A673 (cell line): ENCODE results near the gene C21orf58. TPM values are rescaled to one million over a fixed set of nuclear protein-coding genes. Genes with fewer than 3 reads are reported as not detected.

Experiments used
- BruUV-seq: library from RNA; stranded (reverse); fragments of 400-500 nt; replicated peaks from 2 replicates; lab custom pipeline; 2021; lab: Mats Ljungman, UMichigan
- CTCF ChIA-PET: fragments of 300-600 bp; sonication (Branson Sonifier 250); formaldehyde crosslinking; loops from one replicate; lab custom pipeline; 2022; ENCODE audit warnings: antibody characterized with exemption; lab: Charles Lee
- POLR2A ChIA-PET: fragments of 300-600 bp; sonication (Branson Sonifier 250); formaldehyde crosslinking; loops from one replicate; lab custom pipeline; 2022; ENCODE audit warnings: antibody characterized with exemption; ENCODE audit not compliant: low non-redundant PET; lab: Charles Lee
- DNase-seq: peaks from one replicate; pipeline ENCODE4 v3.0.0-alpha.2; 2015; ENCODE audit warnings: low spot score
- H3K27ac ChIP-seq: fragments of 200-600 bp; sonication (generic); 2 replicates; pipeline ENCODE4 v1.5.1; 2016; ENCODE audit warnings: mixed run types, low read depth, mild to moderate bottlenecking, mixed read lengths, antibody characterized with exemption, low read length; ENCODE audit not compliant: poor library complexity, severe bottlenecking
- H3K27me3 ChIP-seq: fragments of 200-600 bp; sonication (generic); replicated peaks from 2 replicates; pipeline ENCODE4 v1.6.1; 2017; ENCODE audit warnings: mixed run types, low read depth, mild to moderate bottlenecking, mixed read lengths, antibody characterized with exemption, low read length; ENCODE audit not compliant: insufficient read depth, poor library complexity
- H3K36me3 ChIP-seq: fragments of 200-600 bp; sonication (generic); 2 replicates; pipeline ENCODE4 v1.6.1; 2016; ENCODE audit warnings: mixed run types, mild to moderate bottlenecking, mixed read lengths, antibody characterized with exemption, low read length; ENCODE audit not compliant: insufficient read depth, poor library complexity, severe bottlenecking
- H3K4me1 ChIP-seq: fragments of 200-600 bp; sonication (generic); 2 replicates; pipeline ENCODE4 v1.6.1; 2017; ENCODE audit warnings: mixed run types, mild to moderate bottlenecking, mixed read lengths, antibody characterized with exemption, low read length; ENCODE audit not compliant: insufficient read depth, poor library complexity, severe bottlenecking
- H3K4me3 ChIP-seq: fragments of 200-600 bp; sonication (generic); 2 replicates; pipeline ENCODE4 v1.5.1; 2016; ENCODE audit warnings: low read depth, mixed run types, mild to moderate bottlenecking, mixed read lengths, low read length; ENCODE audit not compliant: poor library complexity, severe bottlenecking
- H3K9me3 ChIP-seq: fragments of 200-600 bp; sonication (generic); 2 replicates; pipeline ENCODE4 v1.6.1; 2016; ENCODE audit warnings: mixed run types, low read depth, mild to moderate bottlenecking, mixed read lengths, antibody characterized with exemption, low read length; ENCODE audit not compliant: poor library complexity, severe bottlenecking
- CTCF ChIP-seq: fragments of 300-800, 200-600 bp; sonication (generic); conservative IDR thresholded peaks from 2 replicates; pipeline ENCODE4 v1.5.1; 2017; ENCODE audit warnings: low read depth, mild to moderate bottlenecking, antibody characterized with exemption, low read length, moderate library complexity, mixed read lengths
- EZH2 ChIP-seq: fragments of 200-600 bp; sonication (generic); IDR thresholded peaks from 2 replicates; pipeline ENCODE4 v1.6.1; 2017; ENCODE audit warnings: borderline replicate concordance, low read depth, mild to moderate bottlenecking, mixed read lengths, antibody characterized with exemption, low read length; ENCODE audit not compliant: poor library complexity, severe bottlenecking
- intact Hi-C: fragments of 100-400 bp; cut with micrococcal nuclease; formaldehyde crosslinking; loops from one replicate; pipeline ENCODE4 v1.10.0; 2022; ENCODE audit not compliant: unreplicated experiment
- total RNA-seq: library from RNA; stranded (reverse); gene quantifications from 2 replicates; pipeline ENCODE4 v1.2.3, GENCODE V29; 2021

C21orf58 gene
- total RNA-seq, 1 experiment from 2014 or later, result 41.2 TPM

- CTCF ChIA-PET, result no interaction called here
- BruUV-seq, result no TSS peak
- no peaks in the 10 kb centered on the region for H3K4me1 ChIP-seq
These were observed 43.3 kb upstream of the C21orf58 start for GRCh38 chr21:46366966-46367365.

DNA sequence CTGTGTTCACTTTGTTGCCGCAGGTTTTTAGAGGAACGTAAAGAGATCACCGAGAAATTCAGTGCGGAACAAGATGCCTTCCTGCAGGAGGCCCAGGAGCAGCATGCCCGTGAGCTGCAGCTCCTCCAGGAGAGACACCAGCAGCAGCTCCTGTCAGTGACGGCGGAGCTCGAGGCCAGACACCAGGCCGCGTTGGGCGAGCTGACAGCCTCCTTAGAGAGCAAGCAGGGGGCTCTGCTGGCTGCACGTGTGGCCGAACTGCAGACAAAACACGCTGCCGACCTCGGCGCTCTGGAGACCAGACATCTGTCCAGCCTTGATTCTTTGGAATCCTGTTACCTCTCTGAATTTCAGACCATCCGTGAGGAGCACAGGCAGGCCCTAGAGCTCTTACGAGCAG, 42.9 kb upstream of the C21orf58 start:
- no peaks in the 10 kb centered on the region for H3K27me3 ChIP-seq
- BruUV-seq, result TSS peak; percentile 79
- H3K4me3 ChIP-seq, result no peak overlapping the region
- intact Hi-C loops, result no loop called here
- no peak overlapping the region for H3K27ac ChIP-seq
- ChIA-PET POLR2A (no interaction called here), CTCF (no interaction called here)
- H3K36me3 ChIP-seq, result peaks cover 25% of the 10 kb centered on the region
- no peaks in the 10 kb centered on the region for H3K4me1 ChIP-seq
- TF ChIP-seq EZH2 (no peak), CTCF (no peak)
- no peaks in the 10 kb centered on the region for H3K9me3 ChIP-seq
- DNase-seq, result no peak

More at GRCh38 chr21:46366966-46367365, 43.3 kb upstream of the C21orf58 start:
- no peaks in the 10 kb centered on the region for H3K27me3 ChIP-seq
- TF ChIP-seq EZH2 (no peak), CTCF (no peak)
- H3K36me3 ChIP-seq, result peaks cover 25% of the 10 kb centered on the region
- no peak overlapping the region for H3K27ac ChIP-seq
- intact Hi-C loops, result no loop called here
- H3K4me3 ChIP-seq, result no peak overlapping the region
- POLR2A ChIA-PET, result no interaction called here
- H3K9me3 ChIP-seq, result no peaks in the 10 kb centered on the region
- no peak for DNase-seq

DNA sequence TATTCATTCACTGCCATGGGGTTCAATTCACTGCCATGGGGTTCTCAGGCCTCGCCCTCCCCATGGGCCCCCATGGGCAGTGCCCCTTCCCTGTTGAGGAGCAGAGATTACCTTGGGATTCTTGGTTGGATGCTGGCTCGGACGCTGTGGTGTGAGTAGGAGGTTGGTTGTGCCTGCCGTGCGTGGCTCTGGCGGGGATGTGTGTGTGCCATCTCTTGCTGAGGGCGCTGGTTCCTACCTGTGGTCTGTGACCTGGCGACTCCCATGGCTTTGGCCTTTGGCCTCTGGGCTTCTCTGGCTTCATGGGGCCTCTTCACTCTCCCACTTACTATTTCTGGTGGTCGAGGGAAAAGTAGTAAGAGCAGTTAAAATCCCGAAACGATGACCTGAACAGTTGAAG, 42.4 kb upstream of the C21orf58 start:
- Histone ChIP-seq H3K4me3 (no peak overlapping the region), H3K27ac (no peak overlapping the region), H3K9me3 (no peaks in the 10 kb centered on the region), H3K4me1 (no peaks in the 10 kb centered on the region), H3K36me3 (peaks cover 25% of the 10 kb centered on the region), H3K27me3 (no peaks in the 10 kb centered on the region)
- intact Hi-C loops, result no loop called here
- no peak for DNase-seq
- TF ChIP-seq EZH2 (no peak), CTCF (no peak)
- no TSS peak for BruUV-seq
- CTCF ChIA-PET, result no interaction called here
- POLR2A ChIA-PET, result no interaction called here
